ENCODE measurements around the gene PREP.

- TF ChIP-seq POLR2A (IDR thresholded peaks at IDR 0.05; ENCODE audit: low read length) (no peak), GATA1 (IDR thresholded peaks at IDR 0.05; ENCODE audit: low read depth, low read length) (no peak)
Observed at GRCh38 chr6:105443941-105444340, 41.1 kb upstream of the PREP start.
